Measurements from ENCODE around the gene GFRA4.

DNA sequence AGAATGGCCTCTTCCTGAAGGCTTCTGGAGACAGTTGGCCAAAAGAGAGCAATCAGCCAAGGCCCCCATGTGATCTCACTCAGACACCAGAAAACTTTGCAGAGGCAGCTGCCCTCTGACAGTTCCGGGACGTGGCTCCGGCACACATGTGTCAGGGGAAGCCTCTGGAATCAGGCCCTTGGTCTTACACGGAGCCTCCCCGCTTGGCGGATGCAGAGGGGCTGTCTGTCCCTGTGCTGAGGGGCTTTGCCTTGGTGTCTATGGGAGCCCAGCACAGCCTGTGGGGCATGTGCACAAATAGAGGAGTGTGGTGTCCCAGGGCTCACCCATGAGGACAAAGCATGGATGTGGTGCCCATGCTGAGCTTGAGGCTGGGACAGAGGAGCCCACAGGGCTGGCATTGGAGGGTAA, 35.4 kb upstream of the GFRA4 start:
- no peak for TF ChIP-seq RAD21 (IDR thresholded peaks at IDR 0.05; ENCODE audit: low read depth)
- TF ChIP-seq TEAD4 (IDR thresholded peaks at IDR 0.05) = no peak
- no peak for TF ChIP-seq USF1 (IDR thresholded peaks at IDR 0.05)
- no peak for TF ChIP-seq REST (IDR thresholded peaks at IDR 0.05; ENCODE audit: low read depth)
- TF ChIP-seq YY1 (IDR thresholded peaks at IDR 0.05; ENCODE audit: low read depth) = no peak
- no peak for TF ChIP-seq EGR1 (IDR thresholded peaks at IDR 0.05)
